Measurements from ENCODE around the gene PEX11B.

DNA sequence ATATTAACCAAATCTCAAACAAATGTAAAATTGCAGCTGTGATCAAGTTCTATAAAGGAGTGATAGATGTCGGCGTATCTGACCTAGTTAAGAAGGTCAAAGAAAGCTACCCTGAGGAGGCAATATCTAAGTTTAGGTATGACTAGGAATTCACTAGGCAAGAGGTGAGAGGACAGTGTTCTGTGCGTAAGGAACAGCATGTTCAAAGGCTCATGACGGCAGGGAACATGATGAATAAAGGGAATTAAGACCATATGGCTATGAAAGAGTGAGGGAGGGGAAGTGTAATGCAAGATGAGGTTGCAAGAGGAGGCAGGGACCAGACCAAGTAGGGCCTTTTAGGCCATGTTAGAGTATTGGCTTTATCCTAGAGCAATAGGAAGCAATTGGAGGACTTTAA is 30.7 kb upstream of the PEX11B start:
- no peak for TF ChIP-seq CTCF (conservative IDR thresholded peaks at IDR 0.05)
- TF ChIP-seq EZH2 (IDR thresholded peaks at IDR 0.05; ENCODE audit: low read depth) = no peak

Measured in PC-9 (cell line).